ENCODE measurements around the gene CCNB1IP1. TPM values are rescaled to one million over a fixed set of nuclear protein-coding genes. Genes with fewer than 3 reads are reported as not detected.
"Not testable (repeated sequence)": the region's sequence is repeated elsewhere in the genome, so short reads cannot be mapped to it uniquely, and the experiment has no call there.

Gene CCNB1IP1
- total RNA-seq: 20.7 and 28.0 TPM in 2 replicates

- DNase-seq (ENCODE audit: extremely low read depth, low read depth, low spot score): no peak
These were observed at the start of gene CCNB1IP1 for GRCh38 chr14:20332788-20333493. Gene CCNB1IP1 (minus strand): TSS chr14:20333279. CDS start chr14:20316523, 16,756 bp downstream.

DNA sequence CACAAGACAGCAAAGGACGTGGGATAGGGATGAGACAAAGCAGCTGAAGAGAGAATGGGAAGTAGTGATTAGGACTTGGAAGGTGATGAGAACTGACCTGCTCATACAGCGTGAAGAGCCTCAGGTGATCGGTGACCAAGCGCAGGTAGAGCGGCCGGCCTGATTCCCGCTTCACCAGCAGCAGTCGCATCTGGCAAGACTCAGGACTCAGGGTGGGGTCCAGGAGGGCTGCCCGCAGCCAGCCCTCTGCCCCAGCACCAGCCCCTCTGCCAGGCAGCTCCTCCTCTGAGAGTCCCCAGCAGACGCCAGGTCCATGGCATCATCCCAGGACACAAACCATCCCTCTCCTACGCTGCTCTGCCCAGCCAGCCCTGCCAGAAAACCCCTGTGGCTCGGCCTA is 49.4 kb upstream of the CCNB1IP1 start:
- no peak for DNase-seq (ENCODE audit: extremely low read depth, low read depth, low spot score)

DNA sequence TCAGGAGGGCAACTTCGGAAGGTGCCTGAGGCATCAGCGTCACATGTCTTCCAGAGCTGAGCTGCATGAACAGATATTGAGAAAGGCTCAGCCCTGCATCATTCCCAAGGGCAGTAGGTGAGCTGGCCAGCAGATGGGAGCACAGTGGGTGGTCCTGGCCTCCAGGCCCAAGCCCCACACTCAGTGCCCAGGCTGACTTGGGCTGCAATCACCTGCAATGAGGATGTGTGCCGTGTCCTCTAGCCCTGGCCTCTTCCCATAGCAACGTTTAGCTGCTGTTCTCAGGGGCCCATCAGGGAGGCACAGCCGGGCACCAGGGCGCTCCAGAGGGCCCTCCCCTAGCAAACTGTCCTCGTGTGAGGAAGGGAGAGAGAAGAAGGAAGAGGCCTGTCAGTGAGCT is 48.3 kb upstream of the CCNB1IP1 start:
- DNase-seq (ENCODE audit: extremely low read depth, low read depth, low spot score): no peak

DNA sequence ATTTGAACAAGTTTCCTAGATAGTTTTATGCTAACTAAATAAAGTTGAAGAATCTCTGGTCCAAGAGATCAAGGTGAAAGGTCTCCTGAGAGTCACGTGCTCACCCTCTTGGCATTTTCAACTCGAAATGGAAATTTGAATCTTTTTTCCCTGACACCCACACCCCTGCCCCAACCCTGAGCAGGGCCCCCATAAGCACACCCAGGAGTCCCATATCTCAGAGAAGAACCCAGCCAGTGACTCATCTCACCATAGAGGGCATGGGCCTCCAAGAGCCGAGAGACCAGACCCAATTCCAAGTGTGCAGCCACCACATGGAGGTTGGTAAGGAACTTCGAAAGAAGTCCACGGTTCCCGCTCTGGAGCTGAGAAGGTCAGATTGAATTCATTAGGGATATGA is 47.6 kb upstream of the CCNB1IP1 start:
- DNase-seq (ENCODE audit: extremely low read depth, low read depth, low spot score): no peak

GRCh38 chr14:20379743-20380142 is 46.7 kb upstream of the CCNB1IP1 start:
- no peak for DNase-seq (ENCODE audit: extremely low read depth, low read depth, low spot score)

DNA sequence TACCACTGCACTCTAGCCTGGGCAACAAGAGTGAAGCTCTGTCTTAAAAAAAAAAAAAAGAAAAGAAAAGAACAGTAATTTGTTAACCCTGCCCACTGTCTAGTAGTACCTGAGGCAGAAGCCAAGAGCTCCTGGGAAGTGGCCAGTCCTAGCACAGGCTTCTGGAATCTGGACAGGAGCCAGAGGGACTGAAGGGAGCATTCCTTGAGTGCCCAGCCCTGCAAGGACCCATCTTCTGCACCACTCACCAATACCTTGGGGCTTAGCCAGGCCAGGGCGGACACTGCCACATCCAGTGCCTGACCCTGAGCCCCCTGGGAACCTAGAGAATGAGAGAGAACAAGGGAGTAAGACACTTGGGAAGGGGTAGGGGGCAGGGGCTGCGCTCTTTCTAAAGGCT is 44.1 kb upstream of the CCNB1IP1 start:
- DNase-seq (ENCODE audit: extremely low read depth, low read depth, low spot score): no peak

DNA sequence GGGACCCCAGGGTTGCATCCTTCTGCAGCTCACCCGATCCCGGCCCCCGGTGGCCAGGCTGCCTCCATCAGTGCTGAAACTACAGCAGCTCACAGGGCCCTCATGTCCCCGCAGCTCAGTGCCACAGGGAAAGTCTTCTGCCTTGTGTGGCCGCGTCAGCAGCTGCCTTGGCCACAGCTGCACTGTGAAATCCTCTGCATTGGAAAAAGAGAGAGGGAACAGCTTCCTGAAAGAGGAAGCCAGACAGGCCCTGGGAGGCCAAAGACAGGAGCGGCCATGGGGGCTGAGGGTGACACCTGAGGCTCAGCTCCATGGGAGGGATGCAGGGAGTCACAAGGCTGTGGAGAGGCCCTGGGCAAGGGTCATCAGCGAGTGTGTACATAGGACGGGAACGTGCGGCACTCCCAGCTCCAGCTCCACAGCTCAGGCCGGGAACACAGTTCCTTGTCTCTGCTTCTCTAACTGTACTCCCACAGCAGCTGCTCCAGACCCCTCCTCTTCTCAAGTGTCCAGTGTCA is 43.1 kb upstream of the CCNB1IP1 start:
- DNase-seq (ENCODE audit: extremely low read depth, low read depth, low spot score): no peak

- DNase-seq (ENCODE audit: extremely low read depth, low read depth, low spot score): no peak
These were observed 42.4 kb upstream of the CCNB1IP1 start for GRCh38 chr14:20375471-20375870.

- DNase-seq (ENCODE audit: extremely low read depth, low read depth, low spot score): no peak
These were observed 39.7 kb upstream of the CCNB1IP1 start for GRCh38 chr14:20372796-20373195.

DNA sequence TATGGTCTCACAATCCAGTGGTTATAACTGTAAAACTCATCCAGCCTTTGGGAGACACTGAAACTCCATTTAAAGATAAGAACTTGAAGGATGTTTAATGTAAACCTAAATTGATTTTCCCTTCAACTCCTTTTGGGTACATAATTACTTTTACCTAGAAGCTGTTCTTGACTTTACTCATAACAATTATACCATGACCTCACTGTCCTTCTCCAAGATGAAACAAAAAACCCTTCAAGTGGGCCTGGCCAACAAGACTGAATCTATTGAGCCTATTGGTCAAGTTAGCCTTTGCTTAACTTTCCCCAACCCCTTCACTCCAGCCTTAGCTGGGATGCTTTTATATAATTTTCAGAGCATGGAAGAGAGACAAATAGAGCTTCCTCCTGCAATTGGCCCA is 32.8 kb upstream of the CCNB1IP1 start:
- no peak for DNase-seq (ENCODE audit: extremely low read depth, low read depth, low spot score)

DNA sequence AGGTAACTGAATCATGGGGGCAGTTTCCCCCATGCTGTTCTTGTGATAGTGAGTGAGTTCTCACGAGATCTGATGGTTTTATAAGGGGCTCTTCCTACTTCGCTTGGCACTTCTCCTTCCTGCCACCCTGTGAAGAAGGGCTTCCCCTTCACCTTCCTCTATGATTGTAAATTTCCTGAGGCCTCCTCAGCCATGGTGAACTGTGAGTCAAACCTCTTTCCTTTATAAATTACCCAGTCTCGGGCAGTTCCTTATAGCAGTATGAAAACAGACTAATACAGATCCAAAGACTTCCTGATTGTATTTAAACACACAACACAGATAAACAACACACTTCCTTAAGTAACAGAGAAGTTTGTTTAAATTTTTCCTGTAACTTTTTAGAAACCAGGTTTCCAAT is 25.4 kb upstream of the CCNB1IP1 start:
- not testable (repeated sequence) for DNase-seq (ENCODE audit: extremely low read depth, low read depth, low spot score)

DNA sequence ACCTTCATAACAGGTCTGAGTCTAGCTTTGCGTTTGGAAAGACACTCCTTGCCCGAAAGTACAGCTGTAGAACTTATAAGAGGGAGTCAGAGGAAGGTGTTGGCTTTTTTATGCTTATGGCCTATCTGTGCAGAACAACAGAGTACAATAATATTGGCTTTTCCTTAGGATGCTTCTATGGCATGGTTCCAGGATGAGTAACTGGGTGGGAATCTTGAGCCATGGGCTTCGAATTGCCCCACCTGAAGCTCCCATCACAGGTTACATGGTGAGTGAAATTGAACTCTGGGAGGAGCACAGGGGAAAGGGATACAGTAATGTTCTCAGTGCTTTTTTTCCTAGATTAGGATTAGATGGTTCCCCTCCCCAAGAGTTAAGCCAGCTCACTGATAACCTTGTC is 23.3 kb upstream of the CCNB1IP1 start:
- DNase-seq (ENCODE audit: extremely low read depth, low read depth, low spot score): no peak

- DNase-seq (ENCODE audit: extremely low read depth, low read depth, low spot score): no peak
These were observed 17.8 kb upstream of the CCNB1IP1 start for GRCh38 chr14:20350860-20351259.

DNA sequence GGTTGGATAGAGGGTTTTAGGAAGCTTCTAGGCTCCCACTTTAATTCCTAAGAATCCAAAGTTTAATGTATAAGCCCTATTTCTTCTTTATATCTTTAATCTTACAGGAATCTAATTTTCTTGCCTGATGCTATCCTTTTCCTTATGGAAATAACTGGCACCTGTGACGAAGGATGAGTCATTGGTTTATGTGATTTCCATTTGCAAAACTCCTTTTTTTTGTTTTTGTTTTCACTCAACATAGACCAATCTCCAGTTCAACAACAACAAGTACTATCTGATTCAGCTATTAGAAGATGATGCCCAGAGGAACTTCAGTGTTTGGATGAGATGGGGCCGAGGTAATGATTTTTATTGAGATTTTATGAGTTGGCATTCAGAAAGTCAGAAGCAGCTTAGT is 17.2 kb upstream of the CCNB1IP1 start:
- no peak for DNase-seq (ENCODE audit: extremely low read depth, low read depth, low spot score)

DNA sequence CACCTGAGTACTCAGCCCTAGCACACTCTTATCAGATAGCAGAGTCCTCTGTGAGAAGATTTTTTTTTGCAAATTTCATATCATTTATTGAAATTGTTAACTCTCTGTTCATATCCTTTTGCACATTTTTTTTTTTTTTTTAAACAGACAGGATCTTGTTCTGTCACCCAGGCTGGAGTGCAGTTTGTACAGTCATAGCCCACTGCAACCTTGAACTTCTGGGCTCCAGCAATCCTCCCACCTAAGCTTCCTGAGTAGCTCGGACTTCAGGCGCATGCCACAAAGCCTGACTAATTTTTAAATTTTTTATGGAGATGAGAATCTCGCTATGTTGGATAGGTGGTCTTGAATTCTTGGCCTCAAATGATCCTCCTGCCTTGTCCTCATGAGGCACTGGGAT is 14.7 kb upstream of the CCNB1IP1 start:
- DNase-seq (ENCODE audit: extremely low read depth, low read depth, low spot score): no peak

DNA sequence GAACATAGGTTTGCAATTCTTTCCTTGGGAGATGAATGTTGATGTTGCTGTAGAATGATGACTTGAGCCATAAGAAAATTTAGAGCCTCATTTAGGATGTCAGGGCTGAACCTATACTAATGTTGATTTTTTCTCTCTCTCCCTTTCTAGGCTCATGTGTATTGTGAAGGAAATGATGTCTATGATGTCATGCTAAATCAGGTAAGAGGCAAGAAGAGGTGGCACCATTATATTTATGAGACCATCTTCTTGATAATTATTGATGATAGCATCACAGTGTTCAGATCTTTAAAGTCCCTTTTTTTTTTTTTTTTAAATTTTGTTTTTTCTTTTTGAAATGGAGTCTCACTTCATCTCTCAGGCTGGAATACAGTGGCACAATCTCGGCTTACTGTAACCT is 13.6 kb upstream of the CCNB1IP1 start:
- DNase-seq (ENCODE audit: extremely low read depth, low read depth, low spot score): no peak

GRCh38 chr14:20345366-20345765 is 12.3 kb upstream of the CCNB1IP1 start:
- no peak for DNase-seq (ENCODE audit: extremely low read depth, low read depth, low spot score)

GRCh38 chr14:20343862-20344220 is 10.8 kb upstream of the CCNB1IP1 start:
- no peak for DNase-seq (ENCODE audit: extremely low read depth, low read depth, low spot score)

- peak; percentile 99 for DNase-seq (ENCODE audit: extremely low read depth, low read depth, low spot score)
These were observed 10.2 kb upstream of the CCNB1IP1 start, which contains the start of gene PARP2 for GRCh38 chr14:20343092-20343861. Gene PARP2 (plus strand): TSS chr14:20343635. CDS start chr14:20343642, 7 bp downstream.

DNA sequence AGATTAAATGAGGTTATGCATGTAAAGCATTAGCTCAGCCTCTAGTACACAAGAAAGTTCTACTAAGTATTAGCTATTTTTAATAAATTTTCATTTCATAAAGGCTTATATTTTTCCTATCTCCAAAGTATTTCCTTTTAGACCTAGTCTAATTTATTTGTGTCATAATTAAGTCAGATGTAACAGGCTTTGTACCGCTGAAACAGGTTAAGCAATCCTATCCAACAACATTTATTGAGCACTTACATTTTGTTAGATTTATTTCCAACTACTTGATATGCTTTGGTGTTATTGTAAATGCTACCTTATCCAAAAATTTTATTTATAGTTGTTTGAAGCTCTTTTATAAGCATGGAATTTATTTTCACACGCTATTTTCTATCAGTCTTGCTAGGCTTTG is 8.6 kb upstream of the CCNB1IP1 start:
- DNase-seq (ENCODE audit: extremely low read depth, low read depth, low spot score): no peak

- DNase-seq (ENCODE audit: extremely low read depth, low read depth, low spot score): not testable (repeated sequence)
These were observed 8.0 kb upstream of the CCNB1IP1 start for GRCh38 chr14:20341032-20341431.

GRCh38 chr14:20334017-20334416 is 938 bp upstream of the CCNB1IP1 start:
- DNase-seq (ENCODE audit: extremely low read depth, low read depth, low spot score): no peak
